HL-60/S4 (cell line): ENCODE data around the gene HOXD4.

Experiments used
- in situ Hi-C: fragments of 300-500 bp; cut with MboI; formaldehyde crosslinking; loops from 2 replicates; pipeline ENCODE4 v1.14.3; 2022; ENCODE audit warnings: low sequenced_read_pairs

HOXD4 gene

DNA sequence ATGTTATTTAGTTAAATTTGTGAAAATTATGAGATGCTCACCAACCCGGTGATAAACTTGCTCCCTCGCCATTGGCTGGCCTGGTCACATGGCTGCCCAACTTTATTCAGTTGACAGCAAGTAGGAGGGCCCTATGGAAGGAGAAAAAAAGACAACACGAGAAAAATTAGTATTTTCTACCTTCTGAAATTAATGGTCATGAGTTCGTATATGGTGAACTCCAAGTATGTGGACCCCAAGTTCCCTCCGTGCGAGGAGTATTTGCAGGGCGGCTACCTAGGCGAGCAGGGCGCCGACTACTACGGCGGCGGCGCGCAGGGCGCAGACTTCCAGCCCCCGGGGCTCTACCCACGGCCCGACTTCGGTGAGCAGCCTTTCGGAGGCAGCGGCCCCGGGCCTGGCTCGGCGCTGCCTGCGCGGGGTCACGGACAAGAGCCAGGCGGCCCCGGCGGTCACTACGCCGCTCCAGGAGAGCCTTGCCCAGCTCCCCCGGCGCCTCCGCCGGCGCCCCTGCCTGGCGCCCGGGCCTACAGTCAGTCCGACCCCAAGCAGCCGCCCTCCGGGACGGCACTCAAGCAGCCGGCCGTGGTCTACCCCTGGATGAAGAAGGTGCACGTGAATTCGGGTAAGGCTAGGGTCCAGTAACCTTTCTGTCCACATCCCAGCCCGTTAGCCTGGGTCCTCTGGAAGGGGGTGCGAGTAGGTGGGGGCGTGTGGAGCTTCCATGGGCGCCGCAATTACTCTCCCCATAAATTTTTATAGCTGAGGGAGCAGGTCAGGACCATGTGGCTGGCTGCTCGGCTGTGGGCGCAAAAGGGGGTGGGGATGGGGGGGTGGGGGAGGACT is at the start of gene HOXD4:
Gene HOXD4, plus strand, starts transcription at position 109 of the 846 bp plus-strand sequence. Its CDS starts 84 bp downstream, at position 193.
- in situ Hi-C loops = no loop called here

GRCh38 chr2:176101842-176102241 is 49.5 kb upstream of the HOXD4 start:
- in situ Hi-C loops = no loop called here

GRCh38 chr2:176102309-176102866 is 49.0 kb upstream of the HOXD4 start:
- in situ Hi-C loops = no loop called here

DNA sequence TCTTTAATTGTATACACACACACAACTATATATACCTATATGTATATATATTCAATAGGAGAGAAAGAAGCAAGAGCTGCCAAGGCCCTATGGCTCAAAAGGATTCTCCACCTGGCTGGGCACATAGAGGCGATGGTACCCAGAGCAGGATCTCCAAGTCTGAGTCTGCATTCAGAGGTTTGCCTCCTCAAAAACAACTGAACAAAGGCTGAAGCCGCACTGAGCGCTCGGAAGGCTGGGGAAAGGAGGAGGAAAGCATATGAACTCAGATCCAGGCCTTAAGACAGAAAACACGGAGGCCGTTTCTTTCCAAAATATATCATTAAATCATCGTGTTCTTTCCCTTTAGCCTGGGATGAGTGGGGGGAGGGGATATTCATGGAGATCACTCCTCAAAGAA is 48.2 kb upstream of the HOXD4 start:
- in situ Hi-C loops = no loop called here

DNA sequence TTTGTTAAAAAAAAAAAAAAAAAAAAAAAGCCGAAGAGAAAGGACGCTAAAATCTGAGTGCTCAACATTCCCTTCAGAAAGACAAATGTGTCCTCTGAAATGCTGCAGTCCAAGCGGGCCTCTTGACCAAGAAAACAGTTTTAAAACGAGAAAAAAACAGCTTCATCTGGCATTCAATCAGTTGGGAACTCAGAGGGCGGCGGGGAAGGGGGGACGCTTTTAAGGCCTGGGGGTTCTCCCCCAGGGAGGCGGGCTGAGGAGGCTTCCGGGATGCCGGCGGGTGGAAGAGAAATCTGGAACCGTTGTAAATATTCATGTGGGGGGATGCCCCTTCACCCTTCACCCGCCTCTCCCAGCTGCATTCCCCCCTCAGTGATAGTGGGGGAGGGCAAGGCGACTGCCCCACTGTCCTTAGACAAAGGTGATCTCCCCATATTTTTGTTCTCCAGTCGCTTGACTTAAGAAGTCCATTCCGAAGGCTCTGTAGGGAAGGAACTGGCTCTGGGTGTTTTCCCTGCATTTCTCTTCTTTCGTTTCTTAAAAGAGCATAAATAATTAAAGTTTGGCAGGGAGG is 47.5 kb upstream of the HOXD4 start:
- in situ Hi-C loops = no loop called here

DNA sequence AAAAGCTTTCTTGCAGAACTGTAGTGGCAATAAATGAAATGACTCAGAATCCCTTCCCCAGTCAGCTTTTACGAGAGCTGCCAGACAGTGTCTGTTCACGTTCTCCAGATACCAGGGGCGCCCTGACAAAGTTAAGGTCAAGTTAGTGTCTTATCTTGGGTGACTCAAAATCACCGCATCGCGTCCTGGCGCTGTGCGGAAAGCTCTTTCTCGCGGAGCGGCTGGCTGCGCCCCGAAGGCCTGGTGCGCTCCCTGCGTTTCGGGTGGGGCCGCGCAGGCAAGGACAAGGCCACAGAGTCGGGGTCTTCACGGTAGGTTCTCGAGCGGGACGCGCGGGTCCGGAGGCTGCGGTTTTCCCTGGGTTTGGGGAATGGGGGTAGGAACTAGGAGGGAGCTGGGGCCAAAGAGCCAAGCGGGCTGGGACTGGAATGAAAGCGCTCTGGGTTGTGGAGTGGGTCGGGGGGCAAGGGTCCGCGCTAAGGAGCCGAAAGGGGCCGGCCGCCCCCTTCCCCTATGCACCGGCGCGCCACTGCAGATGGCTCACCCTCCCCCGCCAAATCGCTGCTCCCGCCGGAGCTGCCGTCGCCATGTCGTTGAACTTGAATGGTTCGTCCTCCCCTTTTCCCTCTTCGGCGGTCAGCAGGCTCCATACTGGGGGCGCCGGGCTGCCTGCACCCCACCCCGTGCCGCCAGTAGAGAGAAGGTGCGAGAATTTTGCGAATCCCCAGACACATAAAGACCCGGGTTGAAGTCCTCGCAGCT is 46.9 kb upstream of the HOXD4 start:
- in situ Hi-C loops = no loop called here

GRCh38 chr2:176105078-176105729 is 46.1 kb upstream of the HOXD4 start:
- in situ Hi-C loops = no loop called here

GRCh38 chr2:176105730-176106580 is 45.4 kb upstream of the HOXD4 start:
- in situ Hi-C loops = no loop called here

DNA sequence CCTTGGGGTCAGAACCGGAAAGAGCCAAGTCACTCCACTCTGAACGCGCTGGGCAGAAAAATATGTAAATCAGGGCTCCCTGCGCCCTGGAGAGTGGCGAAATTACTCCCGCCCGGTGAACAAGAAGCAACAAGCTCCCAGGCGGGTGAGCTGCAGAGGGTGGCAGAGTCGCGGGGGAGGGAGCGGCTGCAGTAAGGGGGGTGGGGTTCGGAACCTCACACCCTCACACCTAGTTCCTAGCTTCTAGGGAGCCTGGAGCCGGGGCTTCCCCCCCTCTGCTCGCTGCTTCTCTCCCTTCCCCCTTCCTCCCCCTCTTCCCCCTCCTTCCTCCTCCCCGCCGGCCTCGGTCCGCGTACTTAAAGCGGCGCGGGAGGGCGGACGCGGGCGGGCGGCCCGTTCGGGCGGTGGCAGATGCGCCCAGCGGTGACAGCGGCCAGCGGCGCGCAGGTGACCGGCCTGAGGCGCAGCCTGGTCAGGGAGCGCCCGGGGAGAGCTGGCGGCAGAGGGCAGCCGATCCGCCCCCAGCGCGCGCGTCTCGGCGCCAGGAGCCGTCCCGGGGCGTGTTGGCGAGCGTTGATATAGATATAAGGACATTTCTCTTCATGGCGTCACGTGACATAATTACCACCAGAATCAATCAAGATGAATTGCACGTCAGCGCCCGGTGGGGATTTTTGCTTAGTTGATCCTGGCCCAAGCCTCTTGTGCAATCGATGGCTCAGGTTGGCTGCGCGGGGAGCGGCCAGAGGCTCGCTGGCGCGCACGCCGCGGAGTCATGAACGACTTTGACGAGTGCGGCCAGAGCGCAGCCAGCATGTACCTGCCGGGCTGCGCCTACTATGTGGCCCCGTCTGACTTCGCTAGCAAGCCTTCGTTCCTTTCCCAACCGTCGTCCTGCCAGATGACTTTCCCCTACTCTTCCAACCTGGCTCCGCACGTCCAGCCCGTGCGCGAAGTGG is 44.5 kb upstream of the HOXD4 start, which contains the start of gene HOXD11:
Gene HOXD11, plus strand, starts transcription at position 700 of the 959 bp plus-strand sequence. Its CDS starts 76 bp downstream, at position 776.
- in situ Hi-C loops = no loop called here

DNA sequence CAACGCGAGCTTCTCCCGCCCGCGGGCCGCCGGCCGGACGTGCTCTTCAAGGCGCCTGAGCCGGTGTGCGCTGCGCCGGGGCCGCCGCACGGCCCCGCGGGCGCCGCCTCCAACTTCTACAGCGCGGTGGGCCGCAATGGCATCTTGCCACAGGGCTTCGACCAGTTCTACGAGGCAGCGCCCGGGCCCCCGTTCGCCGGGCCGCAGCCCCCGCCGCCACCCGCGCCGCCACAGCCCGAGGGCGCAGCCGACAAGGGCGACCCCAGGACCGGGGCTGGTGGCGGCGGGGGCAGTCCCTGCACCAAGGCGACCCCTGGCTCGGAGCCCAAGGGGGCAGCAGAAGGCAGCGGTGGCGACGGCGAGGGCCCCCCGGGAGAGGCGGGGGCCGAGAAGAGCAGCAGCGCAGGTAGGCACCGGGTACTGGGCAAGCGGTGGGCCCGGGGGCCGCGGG is 43.6 kb upstream of the HOXD4 start:
- in situ Hi-C loops = no loop called here

DNA sequence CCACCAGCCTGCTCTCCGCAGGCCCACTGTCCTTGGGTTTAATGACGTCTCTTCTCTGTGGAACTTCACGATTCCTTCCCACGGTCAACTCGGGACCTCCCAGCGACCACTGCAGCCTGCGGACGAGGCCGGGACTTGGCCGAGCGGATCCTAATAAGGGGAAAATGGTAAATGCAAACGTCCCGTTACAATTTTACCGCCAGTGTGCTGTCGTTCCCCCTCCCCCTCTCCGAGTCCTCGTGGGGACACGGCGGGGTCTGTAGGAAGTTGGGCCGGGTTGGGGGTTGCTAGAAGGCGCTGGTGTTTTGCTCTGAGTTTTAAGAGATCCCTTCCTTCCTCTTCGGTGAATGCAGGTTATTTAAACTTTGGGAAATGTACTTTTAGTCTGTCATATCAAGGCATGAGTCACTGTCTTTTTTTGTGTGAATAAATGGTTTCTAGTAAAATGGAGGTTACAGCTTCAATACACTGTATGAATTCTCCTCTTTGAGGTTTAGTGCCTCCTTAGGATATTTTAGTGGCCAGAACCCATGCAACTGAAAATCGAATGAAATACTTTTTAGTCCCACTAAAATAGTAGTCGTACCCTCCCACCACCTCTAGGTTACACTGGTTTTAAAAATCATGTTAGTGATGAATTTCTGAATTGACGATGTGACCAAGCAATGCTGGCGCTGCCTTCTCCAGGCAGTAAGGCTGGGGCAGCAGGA is 42.0 kb upstream of the HOXD4 start:
- in situ Hi-C loops = no loop called here

GRCh38 chr2:176109946-176110345 is 41.4 kb upstream of the HOXD4 start:
- in situ Hi-C loops = no loop called here

DNA sequence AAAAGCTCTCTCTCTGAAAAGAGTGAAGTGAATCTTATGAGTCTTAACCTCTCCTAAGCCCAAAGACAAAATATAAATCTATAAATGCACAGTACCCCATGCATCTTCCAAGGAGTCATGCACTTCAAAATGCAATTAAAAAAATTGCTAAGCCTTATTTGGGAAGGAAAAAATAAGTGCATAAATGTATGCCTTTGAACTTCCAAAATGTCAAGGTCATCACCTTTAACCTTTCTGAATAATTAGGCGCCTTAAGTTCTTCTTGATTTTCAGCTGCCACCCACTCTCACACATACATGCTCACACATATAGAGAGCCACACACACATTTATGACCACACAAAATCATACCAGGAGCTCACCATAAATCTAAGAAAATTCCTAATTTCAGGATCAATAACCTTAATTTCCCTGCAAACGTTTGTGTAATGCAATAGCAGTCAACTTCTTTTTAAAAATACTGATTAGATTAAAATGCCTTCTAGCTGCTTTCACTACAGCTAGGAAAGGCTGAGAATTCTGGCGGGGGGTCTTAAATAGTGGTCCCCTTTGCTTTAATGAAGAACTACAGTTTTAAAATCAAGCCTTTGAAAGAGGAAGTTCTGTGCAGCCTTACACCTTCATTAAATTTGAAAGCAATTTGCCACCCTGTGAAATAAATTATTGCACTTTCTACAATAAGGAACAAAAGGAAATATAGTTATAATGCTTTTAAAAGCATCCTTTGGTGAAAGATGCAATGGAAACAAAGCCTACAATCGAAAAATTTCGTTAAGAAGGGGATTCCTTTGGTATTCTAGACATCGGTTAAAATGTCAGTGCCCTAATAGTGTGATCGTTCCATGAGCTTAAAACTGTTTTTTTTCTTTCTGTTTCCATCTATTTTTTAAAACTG is 40.7 kb upstream of the HOXD4 start:
- in situ Hi-C loops = no loop called here

DNA sequence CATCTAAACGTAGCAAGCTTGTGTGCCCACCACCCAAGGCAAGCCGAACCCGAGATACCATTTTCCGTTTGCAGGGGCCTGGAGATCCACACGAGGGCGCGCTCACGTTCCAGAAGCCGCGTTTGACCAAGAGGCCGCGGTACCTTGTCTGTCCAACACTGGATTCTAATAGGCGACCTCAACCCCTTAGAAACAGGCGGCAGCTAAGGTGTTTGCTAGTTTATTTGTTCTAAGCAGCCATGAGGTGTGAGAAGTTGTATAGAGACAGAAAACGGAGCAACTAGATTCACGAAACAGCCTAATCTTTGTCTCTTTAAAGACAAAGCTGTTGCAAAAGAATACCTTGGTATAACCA is 40.1 kb upstream of the HOXD4 start:
- in situ Hi-C loops = no loop called here

- in situ Hi-C loops = no loop called here
These were observed 39.4 kb upstream of the HOXD4 start for GRCh38 chr2:176111846-176112374.

DNA sequence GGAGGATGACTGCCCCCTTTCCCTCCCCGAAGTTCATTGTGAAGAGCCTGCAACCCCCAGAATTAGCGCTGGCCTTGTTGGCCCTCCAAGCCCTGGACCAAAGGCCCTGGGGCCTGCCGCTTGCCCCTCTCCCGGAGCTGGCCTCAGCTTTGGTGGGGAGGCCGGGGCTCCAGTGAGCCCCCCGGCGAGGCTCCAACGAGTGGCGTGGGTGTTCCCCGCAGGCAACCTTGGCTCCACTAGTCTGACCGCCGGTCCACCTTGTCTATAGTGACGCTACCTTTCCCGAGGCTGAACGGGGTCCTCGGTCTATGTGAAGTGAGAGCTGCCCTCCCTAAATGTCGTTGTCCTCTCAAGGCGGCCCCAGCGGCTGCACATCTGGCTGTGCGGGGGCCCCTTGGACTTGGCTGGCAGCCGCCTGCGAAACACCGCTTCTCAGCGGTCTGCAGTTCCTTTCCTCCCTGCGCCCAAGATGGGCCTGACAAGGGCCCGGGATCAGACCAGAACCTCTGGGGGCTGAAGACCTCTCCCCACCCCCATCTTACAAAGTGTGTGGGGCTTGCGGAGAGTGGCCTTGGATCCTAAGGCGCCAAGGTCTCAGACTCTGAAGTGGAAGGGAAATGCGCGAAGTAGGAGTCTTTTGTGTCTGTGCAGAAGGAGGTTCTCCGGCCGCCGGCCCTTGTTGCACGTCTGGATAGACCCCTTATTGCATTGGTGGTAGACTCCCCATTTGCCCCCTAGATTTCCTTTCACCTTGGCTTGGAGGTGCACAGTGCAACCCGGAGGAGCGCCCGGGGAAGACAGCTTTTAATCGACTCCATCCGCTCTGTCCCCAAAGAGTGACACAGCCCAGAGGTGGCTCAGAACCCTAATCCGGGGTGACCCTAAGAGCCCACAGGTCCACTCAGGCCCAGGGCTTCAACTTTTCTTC is 38.7 kb upstream of the HOXD4 start:
- in situ Hi-C loops = no loop called here
